Mesodermal cell (in vitro differentiated cells): ENCODE measurements around the gene TOMM7.
"Not testable (repeated sequence)": the region's sequence is repeated elsewhere in the genome, so short reads cannot be mapped to it uniquely, and the experiment has no call there.

Experiments used
- H3K27ac ChIP-seq: 2 replicates; pipeline ENCODE4 v1.7.0; 2013; ENCODE audit warnings: mild to moderate bottlenecking, low read depth, low read length, moderate library complexity; ENCODE audit not compliant: severe bottlenecking
- H3K36me3 ChIP-seq: 2 replicates; pipeline ENCODE4 v1.7.1; 2013; ENCODE audit warnings: mild to moderate bottlenecking, low read length, moderate library complexity; ENCODE audit not compliant: control insufficient read depth, insufficient read depth
- H3K4me1 ChIP-seq: one replicate; pipeline ENCODE4 v1.7.1; 2013; ENCODE audit warnings: mild to moderate bottlenecking, low read length; ENCODE audit not compliant: insufficient read depth, control insufficient read depth, poor library complexity, severe bottlenecking
- H3K4me3 ChIP-seq: 2 replicates; pipeline ENCODE4 v1.7.0; 2013; ENCODE audit warnings: low read length, control low read depth, mild to moderate bottlenecking; ENCODE audit not compliant: insufficient read depth, poor library complexity, severe bottlenecking; ENCODE audit errors: extremely low read depth
- H3K9me3 ChIP-seq: 2 replicates; pipeline ENCODE4 v1.7.1; 2013; ENCODE audit warnings: mild to moderate bottlenecking, low read length, moderate library complexity; ENCODE audit not compliant: control insufficient read depth
- WGBS, 2 experiments: methylation state at CpG; one replicate each; pipeline ENCODE4 v1.1.5; 2013; ENCODE audit warnings: missing lambda C conversion rate in 2 of 2; ENCODE audit not compliant: insufficient coverage in 2 of 2; 5-methylcytosine and 5-hydroxymethylcytosine counted together

TOMM7 gene

GRCh38 chr7:22837308-22837707 lies 14.7 kb upstream of the TOMM7 start:
- Histone ChIP-seq H3K4me3 (no peak overlapping the region), H3K9me3 (no peaks in the 10 kb centered on the region), H3K36me3 (no peaks in the 10 kb centered on the region), H3K4me1 (no peaks in the 10 kb centered on the region), H3K27ac (no peak overlapping the region)
- WGBS, 2 experiments: 74 to 91% methylated on average over 4 to 6 of the region's 6 CpGs

- H3K9me3 ChIP-seq, H3K36me3 ChIP-seq, H3K4me1 ChIP-seq, H3K4me3 ChIP-seq, H3K27ac ChIP-seq: not testable (repeated sequence)
- 93% methylated on average over 2 of the region's 2 CpGs; no CpG with 5 or more reads in 1 of the 2 experiments for WGBS, 2 experiments
Measured at GRCh38 chr7:22836506-22836905, 13.9 kb upstream of the TOMM7 start.

GRCh38 chr7:22833957-22834356 lies 11.3 kb upstream of the TOMM7 start:
- Histone ChIP-seq H3K36me3 (no peaks in the 10 kb centered on the region), H3K9me3 (no peaks in the 10 kb centered on the region), H3K4me1 (no peaks in the 10 kb centered on the region), H3K4me3 (no peak overlapping the region), H3K27ac (no peak overlapping the region)
- WGBS, 2 experiments: 89 to 94% methylated on average over 2 to 3 of the region's 3 CpGs

GRCh38 chr7:22833113-22833855 lies 10.6 kb upstream of the TOMM7 start:
- Histone ChIP-seq H3K4me1 (no peaks in the 10 kb centered on the region), H3K9me3 (no peaks in the 10 kb centered on the region), H3K4me3 (no peak overlapping the region), H3K27ac (no peak overlapping the region), H3K36me3 (no peaks in the 10 kb centered on the region)
- 75 to 100% methylated on average over 1 of the region's 2 CpGs for WGBS, 2 experiments

- no peak overlapping the region for H3K27ac ChIP-seq
- H3K4me3 ChIP-seq: no peak overlapping the region
- H3K4me1 ChIP-seq: no peaks in the 10 kb centered on the region
- H3K36me3 ChIP-seq: no peaks in the 10 kb centered on the region
- WGBS, 2 experiments: 100% methylated on average over 1 of the region's 3 CpGs
- no peaks in the 10 kb centered on the region for H3K9me3 ChIP-seq
Measured at GRCh38 chr7:22832401-22832800, 9.8 kb upstream of the TOMM7 start.

GRCh38 chr7:22831602-22832305 lies 9.1 kb upstream of the TOMM7 start:
- H3K27ac ChIP-seq: no peak overlapping the region
- H3K9me3 ChIP-seq: no peaks in the 10 kb centered on the region
- WGBS, 2 experiments: 94 to 100% methylated on average over 1 to 2 of the region's 5 CpGs
- H3K36me3 ChIP-seq: no peaks in the 10 kb centered on the region
- H3K4me1 ChIP-seq: no peaks in the 10 kb centered on the region
- H3K4me3 ChIP-seq: no peak overlapping the region

GRCh38 chr7:22827563-22827962 lies 4.9 kb upstream of the TOMM7 start:
- no peaks in the 10 kb centered on the region for H3K9me3 ChIP-seq
- no peak overlapping the region for H3K27ac ChIP-seq
- H3K36me3 ChIP-seq: no peaks in the 10 kb centered on the region
- no peaks in the 10 kb centered on the region for H3K4me1 ChIP-seq
- no peak overlapping the region for H3K4me3 ChIP-seq

GRCh38 chr7:22826593-22826992 lies 3.9 kb upstream of the TOMM7 start:
- 100% methylated on average over 1 of the region's 2 CpGs for WGBS, 2 experiments
- no peak overlapping the region for H3K4me3 ChIP-seq
- H3K36me3 ChIP-seq: no peaks in the 10 kb centered on the region
- no peaks in the 10 kb centered on the region for H3K4me1 ChIP-seq
- H3K9me3 ChIP-seq: no peaks in the 10 kb centered on the region
- no peak overlapping the region for H3K27ac ChIP-seq

- no peak overlapping the region for H3K27ac ChIP-seq
- H3K9me3 ChIP-seq: no peaks in the 10 kb centered on the region
- H3K36me3 ChIP-seq: no peaks in the 10 kb centered on the region
- peaks cover 9% of the 10 kb centered on the region for H3K4me1 ChIP-seq
- H3K4me3 ChIP-seq: no peak overlapping the region
- no CpG with 5 or more reads among the region's 2 CpGs for WGBS, 2 experiments
Measured at GRCh38 chr7:22824760-22825159, 2.1 kb upstream of the TOMM7 start.

GRCh38 chr7:22823142-22823497 lies 471 bp upstream of the TOMM7 start:
- H3K4me3 ChIP-seq: peak overlapping the region; percentile 69
- peaks cover 12% of the 10 kb centered on the region for H3K4me1 ChIP-seq
- 60 to 76% methylated on average over 3 of the region's 3 CpGs for WGBS, 2 experiments
- H3K9me3 ChIP-seq: no peaks in the 10 kb centered on the region
- no peak overlapping the region for H3K27ac ChIP-seq
- H3K36me3 ChIP-seq: peaks cover 1% of the 10 kb centered on the region
